RWPE1 (cell line): ENCODE results near the gene KHSRP.

Experiments used
- CTCF ChIA-PET: fragments of 350-600 bp; sonication (Branson Sonifier 250); formaldehyde crosslinking; extraction: SDS; loops from one replicate; lab custom pipeline; 2021; lab: Yijun Ruan, JAX
- POLR2A ChIA-PET: fragments of 400-600 bp; formaldehyde crosslinking; extraction: SDS; loops from one replicate; lab custom pipeline; 2020; ENCODE audit warnings: antibody characterized with exemption; ENCODE audit not compliant: low non-redundant PET; lab: Yijun Ruan, JAX
- DNase-seq: peaks from one replicate; pipeline ENCODE4 v3.0.0; 2012; ENCODE audit warnings: low spot score
- H3K27ac ChIP-seq: fragments of 450-650 bp; 2 replicates; pipeline ENCODE4 v1.5.1; 2017
- TF ChIP-seq, protein P1 (sequence below): fragments of 450-650 bp; conservative IDR thresholded peaks from 2 replicates; pipeline ENCODE4 v1.5.1; 2017; ENCODE audit warnings: low read depth, mild to moderate bottlenecking

KHSRP gene

GRCh38 chr19:6466526-6467248 is 42.1 kb upstream of the KHSRP start:
- DNase-seq: no peak
- CTCF ChIA-PET: interaction anchor here (0.7 kb wide), 1 partner anchor 49 kb away, joined by 3 read pairs; no protein-coding TSS in a partner anchor
- H3K27ac ChIP-seq: no peak overlapping the region
- POLR2A ChIA-PET: no interaction called here
- TF ChIP-seq, protein P1, sequence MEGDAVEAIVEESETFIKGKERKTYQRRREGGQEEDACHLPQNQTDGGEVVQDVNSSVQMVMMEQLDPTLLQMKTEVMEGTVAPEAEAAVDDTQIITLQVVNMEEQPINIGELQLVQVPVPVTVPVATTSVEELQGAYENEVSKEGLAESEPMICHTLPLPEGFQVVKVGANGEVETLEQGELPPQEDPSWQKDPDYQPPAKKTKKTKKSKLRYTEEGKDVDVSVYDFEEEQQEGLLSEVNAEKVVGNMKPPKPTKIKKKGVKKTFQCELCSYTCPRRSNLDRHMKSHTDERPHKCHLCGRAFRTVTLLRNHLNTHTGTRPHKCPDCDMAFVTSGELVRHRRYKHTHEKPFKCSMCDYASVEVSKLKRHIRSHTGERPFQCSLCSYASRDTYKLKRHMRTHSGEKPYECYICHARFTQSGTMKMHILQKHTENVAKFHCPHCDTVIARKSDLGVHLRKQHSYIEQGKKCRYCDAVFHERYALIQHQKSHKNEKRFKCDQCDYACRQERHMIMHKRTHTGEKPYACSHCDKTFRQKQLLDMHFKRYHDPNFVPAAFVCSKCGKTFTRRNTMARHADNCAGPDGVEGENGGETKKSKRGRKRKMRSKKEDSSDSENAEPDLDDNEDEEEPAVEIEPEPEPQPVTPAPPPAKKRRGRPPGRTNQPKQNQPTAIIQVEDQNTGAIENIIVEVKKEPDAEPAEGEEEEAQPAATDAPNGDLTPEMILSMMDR: no peak

DNA sequence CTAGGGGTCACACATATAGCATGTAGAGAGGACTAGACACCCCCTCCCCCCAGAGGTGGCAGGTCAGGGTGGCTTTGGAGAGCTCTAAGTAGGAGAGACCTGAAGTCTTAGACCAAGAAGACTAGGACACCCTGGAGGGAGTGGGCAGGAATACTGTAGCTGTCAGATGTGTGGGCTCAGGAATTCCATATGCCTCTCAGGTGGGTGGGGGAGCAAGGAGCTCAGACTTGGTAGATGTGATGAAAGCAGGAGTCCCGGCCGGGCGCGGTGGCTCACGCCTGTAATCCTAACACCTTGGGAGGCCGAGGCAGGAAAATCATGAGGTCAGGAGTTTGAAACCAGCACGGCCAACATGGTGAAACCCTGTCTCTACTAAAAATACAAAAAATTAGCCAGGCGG is 41.1 kb upstream of the KHSRP start:
- H3K27ac ChIP-seq: no peak overlapping the region
- POLR2A ChIA-PET: no interaction called here
- TF ChIP-seq, protein P1: no peak
- CTCF ChIA-PET: interaction anchor here (0.7 kb wide), 1 partner anchor 543 kb away, joined by 4 read pairs; no protein-coding TSS in a partner anchor
- no peak for DNase-seq

DNA sequence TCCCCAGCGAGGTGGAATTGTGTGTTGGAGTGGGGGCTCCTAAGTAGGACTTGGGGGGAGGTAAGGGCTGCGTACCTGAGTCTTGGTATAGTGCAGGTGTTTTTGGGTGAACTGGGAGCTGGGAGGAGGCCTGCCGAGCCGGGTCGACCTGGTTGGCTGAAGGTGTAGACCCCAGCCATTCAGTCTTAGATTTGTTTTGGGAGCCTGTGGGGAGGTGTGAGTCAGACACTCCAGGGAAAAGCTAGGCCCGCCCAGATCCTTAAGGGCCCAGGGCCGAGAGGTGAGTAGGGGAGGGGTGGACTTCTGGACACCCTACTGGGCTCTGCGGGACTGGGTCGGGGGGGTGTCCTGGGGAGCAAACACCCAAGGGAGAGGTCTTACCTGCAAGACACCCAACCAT is 40.4 kb upstream of the KHSRP start:
- no peak overlapping the region for H3K27ac ChIP-seq
- POLR2A ChIA-PET: interaction anchor here (1.4 kb wide), 1 partner anchor 104 kb away, joined by 5 read pairs; the partner anchor contains the start of gene CLPP
- peak; percentile 26 for DNase-seq
- TF ChIP-seq, protein P1: no peak
- CTCF ChIA-PET: interaction anchor here (0.6 to 0.7 kb wide), 2 partner anchors 56 to 71 kb away, joined by 3 to 4 read pairs; no protein-coding TSS in a partner anchor

DNA sequence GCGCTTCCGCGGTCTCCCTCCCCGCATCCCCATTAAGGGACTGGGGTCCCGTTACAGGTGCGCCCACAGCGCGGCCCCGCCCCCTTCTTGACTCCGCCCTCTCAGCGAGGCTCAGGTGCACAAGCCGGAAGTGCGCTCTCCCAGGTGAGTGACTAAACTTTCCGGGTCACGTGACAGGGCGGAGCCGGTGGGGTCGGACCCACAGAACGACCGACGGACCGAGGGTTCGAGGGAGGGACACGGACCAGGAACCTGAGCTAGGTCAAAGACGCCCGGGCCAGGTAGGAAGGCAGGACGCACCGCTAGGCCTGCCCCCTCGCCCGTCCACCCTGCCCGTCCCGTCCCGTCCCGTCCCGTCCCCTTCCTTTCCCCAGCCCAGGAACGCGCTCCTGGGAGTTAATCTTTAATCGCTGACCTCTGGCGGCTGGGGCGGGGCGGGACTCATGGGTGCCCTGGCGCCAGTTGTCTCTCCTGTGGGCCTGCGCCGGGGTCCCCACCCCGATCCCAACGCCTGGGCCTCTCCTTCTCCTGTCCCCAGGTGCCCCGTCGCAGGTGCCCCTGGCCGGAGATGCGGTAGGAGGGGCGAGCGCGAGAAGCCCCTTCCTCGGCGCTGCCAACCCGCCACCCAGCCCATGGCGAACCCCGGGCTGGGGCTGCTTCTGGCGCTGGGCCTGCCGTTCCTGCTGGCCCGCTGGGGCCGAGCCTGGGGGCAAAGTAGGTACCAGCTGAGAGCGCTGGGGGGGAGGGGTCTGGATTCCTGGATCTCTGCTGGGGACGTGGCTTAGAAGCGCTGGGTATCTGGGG is 39.7 kb upstream of the KHSRP start, which contains the start of gene CRB3:
CRB3 (plus strand) TSS at position 202 of the 804 bp plus-strand sequence; CDS start at position 633, 431 bp downstream.
- H3K27ac ChIP-seq: no peak within 1 kb of the TSS
- CTCF ChIA-PET: interaction anchor here (0.7 kb wide), 1 partner anchor 72 kb away, joined by 3 read pairs; no protein-coding TSS in a partner anchor
- DNase-seq: peak; percentile 86
- POLR2A ChIA-PET: interaction anchor here (0.5 to 1.4 kb wide), 3 partner anchors 82 to 503 kb away, joined by 3 to 6 read pairs (median 5); partner anchors contain the start of gene CLPP
- TF ChIP-seq, protein P1: no peak

DNA sequence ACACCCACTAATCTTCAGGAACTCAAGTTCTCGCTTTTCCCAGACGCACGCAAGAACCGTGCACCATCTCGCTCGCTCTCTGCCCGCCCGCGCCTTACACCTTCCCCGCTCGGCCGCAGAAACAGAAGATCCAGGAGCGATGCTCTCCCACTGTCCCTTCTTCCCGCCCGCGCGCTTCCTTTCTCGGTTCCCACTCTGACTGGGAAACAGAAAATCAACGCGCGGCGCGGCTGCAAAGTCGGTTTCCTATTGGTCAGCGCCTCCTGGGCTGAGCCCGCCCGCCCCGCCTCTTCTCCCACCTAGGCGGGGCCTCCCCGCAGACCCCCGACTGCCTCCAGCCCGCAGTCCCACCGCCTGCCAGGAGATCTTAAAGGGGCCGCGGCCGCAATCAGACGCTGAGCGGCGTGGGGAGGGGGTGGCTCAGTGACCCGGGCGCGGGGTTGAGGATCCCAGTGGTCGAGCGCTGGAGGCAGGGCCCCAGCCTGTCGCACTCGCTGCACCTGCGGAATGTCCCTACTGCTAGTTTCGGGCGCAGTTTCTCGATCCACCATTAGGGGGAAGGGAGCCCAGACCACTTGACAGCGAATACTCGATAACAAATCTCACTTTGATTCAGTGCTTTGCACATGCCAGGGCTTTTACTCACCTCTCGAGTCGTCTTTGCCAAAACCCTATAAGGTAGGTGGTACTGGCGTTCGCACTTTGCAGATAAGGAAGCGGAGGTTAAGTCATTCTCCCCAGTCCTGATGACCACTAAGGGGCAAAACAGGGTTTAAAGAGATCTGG is 35.7 kb upstream of the KHSRP start:
- ChIA-PET CTCF (interaction anchor here (1.2 kb wide), 1 partner anchor 57 kb away, joined by 3 read pairs; no protein-coding TSS in a partner anchor), POLR2A (no interaction called here)
- peak overlapping the region; percentile 82 for H3K27ac ChIP-seq
- peak; percentile 97 for DNase-seq
- TF ChIP-seq, protein P1: peak; percentile 73
